ENCODE results near the gene ZNF784.
A peak's percentile ranks its signal among the peaks of the same experiment; 100 is the strongest.

The ZNF784 gene

GRCh38 chr19:55633861-55634260 lies 9.5 kb upstream of the ZNF784 start:
- TF ChIP-seq, protein P1, sequence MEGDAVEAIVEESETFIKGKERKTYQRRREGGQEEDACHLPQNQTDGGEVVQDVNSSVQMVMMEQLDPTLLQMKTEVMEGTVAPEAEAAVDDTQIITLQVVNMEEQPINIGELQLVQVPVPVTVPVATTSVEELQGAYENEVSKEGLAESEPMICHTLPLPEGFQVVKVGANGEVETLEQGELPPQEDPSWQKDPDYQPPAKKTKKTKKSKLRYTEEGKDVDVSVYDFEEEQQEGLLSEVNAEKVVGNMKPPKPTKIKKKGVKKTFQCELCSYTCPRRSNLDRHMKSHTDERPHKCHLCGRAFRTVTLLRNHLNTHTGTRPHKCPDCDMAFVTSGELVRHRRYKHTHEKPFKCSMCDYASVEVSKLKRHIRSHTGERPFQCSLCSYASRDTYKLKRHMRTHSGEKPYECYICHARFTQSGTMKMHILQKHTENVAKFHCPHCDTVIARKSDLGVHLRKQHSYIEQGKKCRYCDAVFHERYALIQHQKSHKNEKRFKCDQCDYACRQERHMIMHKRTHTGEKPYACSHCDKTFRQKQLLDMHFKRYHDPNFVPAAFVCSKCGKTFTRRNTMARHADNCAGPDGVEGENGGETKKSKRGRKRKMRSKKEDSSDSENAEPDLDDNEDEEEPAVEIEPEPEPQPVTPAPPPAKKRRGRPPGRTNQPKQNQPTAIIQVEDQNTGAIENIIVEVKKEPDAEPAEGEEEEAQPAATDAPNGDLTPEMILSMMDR (IDR thresholded peaks at IDR 0.05; ENCODE audit: low read depth, low read length, poor library complexity, severe bottlenecking) = no peak
- no peak for TF ChIP-seq EZH2phosphoT487 (IDR thresholded peaks at IDR 0.05; ENCODE audit: borderline replicate concordance, low read length)
- Histone ChIP-seq H4K20me1 (ENCODE audit: control insufficient read depth, insufficient read depth, low read depth, low read length) (peaks cover 3% of the 10 kb centered on the region; the same call in 1 of the 2 replicates), H3F3A (ENCODE audit: control insufficient read depth, insufficient read depth) (peaks cover 6% of the 10 kb centered on the region; the same call in 1 of the 2 replicates), H3K36me3 (ENCODE audit: control insufficient read depth, low read length) (peaks cover 21% of the 10 kb centered on the region), H3K9me2 (replicated peaks; ENCODE audit: control insufficient read depth, low read length) (no peaks in the 10 kb centered on the region), H3K9me3 (ENCODE audit: control insufficient read depth, insufficient read depth, low read length) (no peaks in the 10 kb centered on the region), H3K27ac (ENCODE audit: low read depth, low read length) (peak overlapping the region; percentile 56; the same call in 1 of the 2 replicates), H3K27me3 (ENCODE audit: control insufficient read depth, low read length) (no peaks in the 10 kb centered on the region), H3K4me3 (ENCODE audit: low read length) (peak overlapping the region; percentile 86), H3K4me1 (ENCODE audit: control insufficient read depth, low read length) (peaks cover 46% of the 10 kb centered on the region), H3K4me2 (ENCODE audit: low read length) (peak overlapping the region; percentile 96), H3K79me2 (ENCODE audit: control insufficient read depth, low read length) (peaks cover 44% of the 10 kb centered on the region)

GRCh38 chr19:55632463-55632834 lies 8.1 kb upstream of the ZNF784 start:
- H3K36me3 ChIP-seq (ENCODE audit: control insufficient read depth, low read length) = peaks cover 12% of the 10 kb centered on the region
- H3K9me3 ChIP-seq (ENCODE audit: control insufficient read depth, insufficient read depth, low read length) = no peaks in the 10 kb centered on the region
- TF ChIP-seq EZH2phosphoT487 (IDR thresholded peaks at IDR 0.05; ENCODE audit: borderline replicate concordance, low read length) = no peak
- TF ChIP-seq, protein P1 (IDR thresholded peaks at IDR 0.05; ENCODE audit: low read depth, low read length, poor library complexity, severe bottlenecking) = peak; percentile 84
- no peak overlapping the region for H3K4me2 ChIP-seq (ENCODE audit: low read length)
- H3K27me3 ChIP-seq (ENCODE audit: control insufficient read depth, low read length) = no peaks in the 10 kb centered on the region
- peaks cover 6% of the 10 kb centered on the region; the same call in 1 of the 2 replicates for H3F3A ChIP-seq (ENCODE audit: control insufficient read depth, insufficient read depth)
- no peak overlapping the region for H3K4me3 ChIP-seq (ENCODE audit: low read length)
- no peak overlapping the region for H3K27ac ChIP-seq (ENCODE audit: low read depth, low read length)
- no peaks in the 10 kb centered on the region for H3K9me2 ChIP-seq (replicated peaks; ENCODE audit: control insufficient read depth, low read length)
- H3K79me2 ChIP-seq (ENCODE audit: control insufficient read depth, low read length) = peaks cover 32% of the 10 kb centered on the region
- peaks cover 3% of the 10 kb centered on the region; the same call in 1 of the 2 replicates for H4K20me1 ChIP-seq (ENCODE audit: control insufficient read depth, insufficient read depth, low read depth, low read length)
- peaks cover 39% of the 10 kb centered on the region for H3K4me1 ChIP-seq (ENCODE audit: control insufficient read depth, low read length)

DNA sequence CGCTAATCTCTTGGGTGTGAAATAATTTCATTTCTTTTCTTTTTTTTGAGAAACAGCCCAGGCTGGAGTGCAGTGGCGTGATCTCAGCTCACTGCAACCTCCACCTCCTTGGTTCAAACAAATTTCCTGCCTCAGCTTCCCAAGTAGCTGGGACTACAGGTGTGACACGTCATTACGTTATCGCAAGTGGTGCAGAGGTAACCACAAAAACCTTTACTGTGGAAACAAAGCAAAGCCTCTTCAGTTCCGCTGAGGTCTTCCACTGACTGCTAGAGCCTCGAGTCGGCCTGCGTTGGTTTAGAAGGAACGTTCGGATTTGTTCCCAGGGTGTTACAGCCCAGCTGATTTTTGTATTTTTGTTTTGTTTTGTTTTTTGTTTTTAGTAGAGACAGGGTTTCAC lies 2.0 kb upstream of the ZNF784 start:
- Histone ChIP-seq H3K36me3 (ENCODE audit: control insufficient read depth, low read length) (no peaks in the 10 kb centered on the region), H3K79me2 (ENCODE audit: control insufficient read depth, low read length) (no peaks in the 10 kb centered on the region), H3K27me3 (ENCODE audit: control insufficient read depth, low read length) (no peaks in the 10 kb centered on the region), H3K27ac (ENCODE audit: low read depth, low read length) (no peak overlapping the region), H3K4me3 (ENCODE audit: low read length) (no peak overlapping the region), H3K9me2 (replicated peaks; ENCODE audit: control insufficient read depth, low read length) (no peaks in the 10 kb centered on the region), H4K20me1 (ENCODE audit: control insufficient read depth, insufficient read depth, low read depth, low read length) (peaks cover 4% of the 10 kb centered on the region; the same call in 1 of the 2 replicates), H3K9me3 (ENCODE audit: control insufficient read depth, insufficient read depth, low read length) (no peaks in the 10 kb centered on the region), H3K4me1 (ENCODE audit: control insufficient read depth, low read length) (peaks cover 20% of the 10 kb centered on the region), H3K4me2 (ENCODE audit: low read length) (no peak overlapping the region), H3F3A (ENCODE audit: control insufficient read depth, insufficient read depth) (peaks cover 9% of the 10 kb centered on the region)
- TF ChIP-seq, protein P1 (IDR thresholded peaks at IDR 0.05; ENCODE audit: low read depth, low read length, poor library complexity, severe bottlenecking) = no peak
- TF ChIP-seq EZH2phosphoT487 (IDR thresholded peaks at IDR 0.05; ENCODE audit: borderline replicate concordance, low read length) = no peak

Measured in DOHH2 (cell line).